ENCODE results near the gene TEDC1.

DNA sequence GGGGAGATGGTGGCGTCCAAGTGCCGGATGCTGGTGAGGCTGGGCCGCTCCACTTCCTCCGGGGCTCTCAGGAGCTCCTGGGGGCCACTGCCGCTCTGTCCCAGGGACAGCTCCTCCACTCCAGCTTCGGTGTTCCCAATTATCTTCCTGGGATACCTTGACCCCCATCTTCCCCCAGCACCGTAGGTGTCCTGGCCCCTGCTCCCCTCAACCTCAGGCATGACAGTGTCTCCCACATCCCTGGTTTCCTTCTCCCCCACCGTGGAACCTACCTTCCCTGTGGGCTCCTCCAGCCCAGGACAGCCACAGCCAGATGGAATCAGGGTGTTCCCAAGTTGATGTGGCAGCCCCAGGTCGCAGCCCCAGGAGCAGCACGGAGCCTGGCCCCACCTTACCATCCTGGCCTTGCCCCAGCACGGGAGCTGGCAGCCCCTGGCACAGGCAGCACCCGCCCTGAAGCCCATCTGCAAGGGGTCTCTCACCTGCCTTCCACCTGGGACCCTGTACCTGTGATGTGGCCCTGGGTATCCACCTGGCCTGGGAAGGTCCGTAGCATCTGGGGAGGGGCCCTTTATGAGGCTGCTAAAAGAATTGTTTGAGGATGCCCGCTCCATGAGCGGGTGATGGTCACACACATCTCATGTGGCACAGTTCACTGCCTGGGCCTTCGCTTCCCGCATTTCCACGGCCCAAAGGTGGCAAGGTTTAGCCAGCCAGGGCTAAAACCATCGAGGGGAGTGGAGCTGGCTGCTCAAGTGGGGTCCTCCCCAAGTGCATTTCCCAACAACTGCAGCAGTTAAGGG lies 39.4 kb downstream of the TEDC1 start:
- TF ChIP-seq, protein P1, sequence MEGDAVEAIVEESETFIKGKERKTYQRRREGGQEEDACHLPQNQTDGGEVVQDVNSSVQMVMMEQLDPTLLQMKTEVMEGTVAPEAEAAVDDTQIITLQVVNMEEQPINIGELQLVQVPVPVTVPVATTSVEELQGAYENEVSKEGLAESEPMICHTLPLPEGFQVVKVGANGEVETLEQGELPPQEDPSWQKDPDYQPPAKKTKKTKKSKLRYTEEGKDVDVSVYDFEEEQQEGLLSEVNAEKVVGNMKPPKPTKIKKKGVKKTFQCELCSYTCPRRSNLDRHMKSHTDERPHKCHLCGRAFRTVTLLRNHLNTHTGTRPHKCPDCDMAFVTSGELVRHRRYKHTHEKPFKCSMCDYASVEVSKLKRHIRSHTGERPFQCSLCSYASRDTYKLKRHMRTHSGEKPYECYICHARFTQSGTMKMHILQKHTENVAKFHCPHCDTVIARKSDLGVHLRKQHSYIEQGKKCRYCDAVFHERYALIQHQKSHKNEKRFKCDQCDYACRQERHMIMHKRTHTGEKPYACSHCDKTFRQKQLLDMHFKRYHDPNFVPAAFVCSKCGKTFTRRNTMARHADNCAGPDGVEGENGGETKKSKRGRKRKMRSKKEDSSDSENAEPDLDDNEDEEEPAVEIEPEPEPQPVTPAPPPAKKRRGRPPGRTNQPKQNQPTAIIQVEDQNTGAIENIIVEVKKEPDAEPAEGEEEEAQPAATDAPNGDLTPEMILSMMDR (IDR thresholded peaks at IDR 0.05) = no peak
- TF ChIP-seq POLR2A (IDR thresholded peaks at IDR 0.05) = no peak
